Activated CD8-positive, alpha-beta T cell treated with anti-CD3 and anti-CD28 coated beads for 36 hours (primary cell): ENCODE results near the gene RCAN3. TPM values are rescaled to one million over a fixed set of nuclear protein-coding genes. Genes with fewer than 3 reads are reported as not detected.

ENCODE experiments used
- ATAC-seq: fragments of 200-7000 bp; cut with Tn5 transposase; one replicate; pipeline ENCODE4 v1.10.0; 2021; ENCODE audit warnings: mild to moderate bottlenecking, moderate library complexity
- CTCF ChIA-PET: fragments of 350-600 bp; sonication (Branson Sonifier 250); formaldehyde crosslinking; loops from one replicate; lab custom pipeline; 2021; ENCODE audit warnings: antibody characterized with exemption; lab: Charles Lee
- POLR2A ChIA-PET: fragments of 350-600 bp; sonication (Branson Sonifier 250); formaldehyde crosslinking; loops from one replicate; lab custom pipeline; 2021; ENCODE audit warnings: antibody characterized with exemption; lab: Charles Lee
- DNase-seq: peaks from one replicate; pipeline ENCODE4 v3.0.0-alpha.2; 2020
- H3K27ac Mint-ChIP-seq: one replicate; pipeline ENCODE4 v1.8.0; 2021; ENCODE audit warnings: mild to moderate bottlenecking, mixed read lengths
- H3K27me3 Mint-ChIP-seq: one replicate; pipeline ENCODE4 v1.8.0; 2021; ENCODE audit warnings: mixed read lengths
- H3K36me3 Mint-ChIP-seq: one replicate; pipeline ENCODE4 v1.8.0; 2021; ENCODE audit warnings: low read depth, mixed read lengths
- H3K4me1 Mint-ChIP-seq: one replicate; pipeline ENCODE4 v1.8.0; 2021; ENCODE audit warnings: low read depth, mixed read lengths
- H3K4me3 Mint-ChIP-seq: one replicate; pipeline ENCODE4 v1.8.0; 2021; ENCODE audit warnings: mild to moderate bottlenecking, moderate library complexity, mixed read lengths
- H3K9me3 Mint-ChIP-seq: one replicate; pipeline ENCODE4 v1.8.0; 2021; ENCODE audit warnings: mixed read lengths
- CTCF ChIP-seq: fragments of 200-600 bp; IDR thresholded peaks from one replicate; pipeline ENCODE4 v1.8.0; 2022; ENCODE audit warnings: antibody characterized with exemption, mild to moderate bottlenecking
- intact Hi-C: fragments of 100-400 bp; cut with micrococcal nuclease; formaldehyde crosslinking; loops from one replicate; pipeline ENCODE4 v1.10.0; 2022
- total RNA-seq, 2 experiments: library from RNA; stranded (reverse); gene quantifications; one replicate each; pipeline ENCODE4 v1.2.3, GENCODE V29; 2021

The RCAN3 gene
- total RNA-seq, 2 experiments from 2014 or later, result 55.3 to 56.8 TPM

- Mint-ChIP-seq H3K27me3 (peaks cover 19% of the 10 kb centered on the region), H3K4me3 (no peak overlapping the region), H3K36me3 (no peaks in the 10 kb centered on the region), H3K27ac (no peak overlapping the region), H3K9me3 (no peaks in the 10 kb centered on the region), H3K4me1 (peaks cover 12% of the 10 kb centered on the region)
- CTCF ChIA-PET, result no interaction called here
- ATAC-seq, result no peak
- POLR2A ChIA-PET, result interaction anchor here (0.7 to 1.5 kb wide), 2 partner anchors 84 to 185 kb away, joined by 3 to 4 read pairs; no protein-coding TSS in a partner anchor
- no peak for DNase-seq
- TF ChIP-seq CTCF, result no peak
- intact Hi-C loops, result no loop called here
Observed at GRCh38 chr1:24557711-24558131, 55.1 kb downstream of the RCAN3 start.

- ChIA-PET POLR2A (interaction anchor here (1.5 kb wide), 1 partner anchor 84 kb away, joined by 4 read pairs; no protein-coding TSS in a partner anchor), CTCF (no interaction called here)
- Mint-ChIP-seq H3K27ac (no peak overlapping the region), H3K4me3 (no peak overlapping the region), H3K36me3 (no peaks in the 10 kb centered on the region), H3K27me3 (peaks cover 21% of the 10 kb centered on the region), H3K4me1 (peaks cover 14% of the 10 kb centered on the region), H3K9me3 (no peaks in the 10 kb centered on the region)
- no peak for TF ChIP-seq CTCF
- ATAC-seq, result no peak
- DNase-seq, result no peak
- intact Hi-C loops, result no loop called here
Observed at GRCh38 chr1:24558455-24558854, 55.8 kb downstream of the RCAN3 start.

DNA sequence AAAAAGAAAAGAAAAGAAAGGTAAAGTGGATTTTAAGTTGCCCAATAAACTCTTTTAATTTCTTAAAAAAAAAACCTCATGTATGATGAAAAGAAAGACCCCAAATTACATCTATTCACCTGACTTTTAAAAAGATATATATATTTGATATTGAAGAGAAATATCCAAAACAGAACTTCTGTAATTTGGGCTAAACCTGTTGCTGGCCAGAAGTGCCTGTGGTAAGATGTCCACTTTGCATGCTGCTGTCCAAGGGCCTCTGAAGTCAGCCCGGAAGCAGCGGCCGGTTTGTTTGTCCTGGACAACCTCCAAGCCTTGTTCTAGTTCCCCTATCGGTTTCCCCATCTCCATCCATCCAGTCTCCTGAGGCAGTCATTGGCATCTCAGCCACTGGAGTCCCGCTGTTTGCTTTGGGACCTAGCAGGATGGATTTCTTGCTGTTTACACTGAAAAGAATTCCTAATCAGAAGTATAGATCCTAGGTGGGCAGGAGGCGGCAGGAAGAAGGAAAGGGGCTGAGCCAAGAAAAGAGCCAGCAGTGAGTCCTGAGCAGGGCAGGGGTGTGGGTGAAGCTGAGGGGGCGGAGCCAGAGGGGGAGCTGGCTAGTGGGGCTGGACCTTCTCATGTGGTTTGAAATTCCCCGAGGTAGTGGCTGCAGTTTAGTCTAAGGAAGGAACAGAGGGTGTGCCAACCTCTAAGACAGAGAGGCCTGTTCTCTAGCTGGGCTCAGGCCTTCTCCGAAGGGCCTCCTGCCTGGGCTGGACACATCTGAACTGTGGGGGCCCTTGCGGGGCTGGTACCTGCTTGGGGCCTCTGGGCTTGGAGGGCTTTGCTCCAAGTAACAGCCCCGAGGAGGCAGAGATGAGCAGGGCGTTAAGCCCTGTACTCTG lies 56.5 kb downstream of the RCAN3 start:
- Mint-ChIP-seq H3K9me3 (no peaks in the 10 kb centered on the region), H3K36me3 (no peaks in the 10 kb centered on the region), H3K27me3 (peaks cover 21% of the 10 kb centered on the region), H3K4me1 (peaks cover 14% of the 10 kb centered on the region), H3K27ac (no peak overlapping the region), H3K4me3 (no peak overlapping the region)
- ATAC-seq, result no peak
- no peak for TF ChIP-seq CTCF
- ChIA-PET POLR2A (no interaction called here), CTCF (interaction anchor here (1.1 kb wide), 1 partner anchor 28 kb away, joined by 4 read pairs; no protein-coding TSS in a partner anchor)
- no peak for DNase-seq
- intact Hi-C loops, result no loop called here

DNA sequence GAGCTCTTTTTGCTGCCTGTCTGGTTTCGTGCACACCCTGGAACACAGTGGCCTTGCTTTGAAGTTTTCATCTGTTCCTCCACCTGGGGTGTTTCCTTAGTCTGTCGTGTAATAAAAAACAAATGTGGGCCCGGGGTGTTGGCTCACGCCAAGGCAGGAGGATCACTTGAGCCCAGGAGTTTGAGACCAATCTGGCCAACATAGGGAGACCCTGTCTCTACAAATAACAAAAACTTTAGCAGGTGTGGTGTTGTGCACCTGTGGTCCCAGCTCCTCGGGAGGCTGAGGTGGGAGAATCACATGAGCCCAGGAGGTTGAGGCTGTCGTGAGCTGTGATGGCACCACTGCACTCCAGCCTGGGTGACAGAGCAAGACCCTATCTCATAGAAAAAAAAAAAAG lies 57.7 kb downstream of the RCAN3 start:
- Mint-ChIP-seq H3K27me3 (peaks cover 19% of the 10 kb centered on the region), H3K36me3 (no peaks in the 10 kb centered on the region)
- TF ChIP-seq CTCF, result no peak

DNA sequence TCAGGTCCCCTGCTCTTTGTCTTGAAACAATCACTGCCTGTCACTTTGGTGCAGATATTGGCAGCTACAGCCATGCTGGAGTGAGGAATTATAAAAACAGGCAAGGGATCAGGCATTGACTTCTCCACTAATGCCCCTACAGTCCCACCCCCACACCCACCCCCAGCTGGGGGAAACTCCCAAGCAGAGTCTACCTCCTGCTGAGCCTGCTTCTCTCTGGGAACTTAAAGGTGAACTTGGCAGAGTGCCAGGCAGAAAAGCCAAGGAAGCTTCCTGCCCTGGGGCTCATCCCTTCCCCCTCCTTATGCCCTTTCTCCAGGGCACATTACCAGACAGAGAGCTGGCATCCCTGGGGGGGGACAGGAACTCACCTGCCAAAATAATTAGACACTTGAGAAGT lies 60.0 kb downstream of the RCAN3 start:
- Mint-ChIP-seq H3K9me3 (no peaks in the 10 kb centered on the region), H3K36me3 (no peaks in the 10 kb centered on the region), H3K27me3 (peaks cover 5% of the 10 kb centered on the region), H3K4me1 (peaks cover 6% of the 10 kb centered on the region), H3K4me3 (no peak overlapping the region), H3K27ac (no peak overlapping the region)
- ChIA-PET CTCF (interaction anchor here (0.6 to 3.2 kb wide), 2 partner anchors 24 to 171 kb away, joined by 3 to 18 read pairs; no protein-coding TSS in a partner anchor), POLR2A (no interaction called here)
- TF ChIP-seq CTCF, result no peak
- ATAC-seq, result no peak
- no peak for DNase-seq
- intact Hi-C loops, result no loop called here

More for the DNA sequence above, 57.7 kb downstream of the RCAN3 start:
- ChIA-PET CTCF (interaction anchor here (1.1 to 1.3 kb wide), 2 partner anchors 27 to 361 kb away, joined by 3 to 4 read pairs; no protein-coding TSS in a partner anchor), POLR2A (no interaction called here)
- intact Hi-C loops, result no loop called here
- DNase-seq, result no peak
- no peak for ATAC-seq
- H3K27ac Mint-ChIP-seq, result no peak overlapping the region
- H3K4me3 Mint-ChIP-seq, result no peak overlapping the region
- H3K4me1 Mint-ChIP-seq, result peaks cover 13% of the 10 kb centered on the region
- no peaks in the 10 kb centered on the region for H3K9me3 Mint-ChIP-seq
